ENCODE measurements around the gene LRRK2.

The LRRK2 gene

DNA sequence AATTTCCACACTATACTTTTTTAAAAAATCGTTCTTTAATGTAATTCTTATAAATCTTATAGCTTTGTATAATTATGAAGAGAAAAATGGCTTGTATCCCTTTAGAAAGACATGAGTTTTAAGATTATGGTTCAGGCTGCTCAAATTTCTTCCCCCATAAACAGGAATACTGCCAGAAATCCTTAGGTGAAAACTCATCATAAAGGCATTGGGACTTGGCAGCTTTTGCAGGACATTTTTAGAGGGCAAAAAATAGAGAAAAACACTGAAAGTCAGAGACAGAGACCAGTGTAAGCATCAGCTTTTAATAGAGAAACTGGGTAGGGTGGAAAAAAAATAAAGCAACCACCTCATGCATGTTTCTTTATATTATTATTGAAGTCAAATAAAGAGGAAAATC lies 29.1 kb downstream of the LRRK2 start:
- H2AFZ ChIP-seq (ENCODE audit: low read length): no peak overlapping the region
- no peak for DNase-seq
- H3K27me3 ChIP-seq (replicated peaks; ENCODE audit: insufficient read depth, low read length): no peaks in the 10 kb centered on the region
- TF ChIP-seq EZH2 (optimal IDR thresholded peaks at IDR 0.05; ENCODE audit: low read depth, low read length) (no peak), EZH2phosphoT487 (IDR thresholded peaks at IDR 0.05; ENCODE audit: low read length) (no peak)
- H3K9me3 ChIP-seq (replicated peaks; ENCODE audit: insufficient read depth, low read length): no peaks in the 10 kb centered on the region
- no peak overlapping the region for H3K27ac ChIP-seq (ENCODE audit: low read length)
- H3K4me3 ChIP-seq (ENCODE audit: low read length): no peak overlapping the region
- H3K9ac ChIP-seq (ENCODE audit: low read length): no peak overlapping the region
- no peaks in the 10 kb centered on the region for H4K20me1 ChIP-seq (ENCODE audit: insufficient read depth, low read length)
- H3K9me2 ChIP-seq (replicated peaks; ENCODE audit: insufficient read depth, low read length): no peaks in the 10 kb centered on the region
- H3K4me1 ChIP-seq (ENCODE audit: low read length): 0 out of 2 replicates have a peak, but pooled peaks cover 2% of the 10 kb centered on the region
- H3K4me2 ChIP-seq (ENCODE audit: low read depth, low read length): no peak overlapping the region
- no peaks in the 10 kb centered on the region for H3K79me2 ChIP-seq (ENCODE audit: low read length)
- no peaks in the 10 kb centered on the region for H3K36me3 ChIP-seq (replicated peaks; ENCODE audit: insufficient read depth, low read length)
- no peaks in the 10 kb centered on the region for H3F3A ChIP-seq (ENCODE audit: insufficient read depth, low read length)

- Histone ChIP-seq H3K9ac (ENCODE audit: low read length) (no peak overlapping the region), H3K79me2 (ENCODE audit: low read length) (no peaks in the 10 kb centered on the region), H3K9me3 (replicated peaks; ENCODE audit: insufficient read depth, low read length) (no peaks in the 10 kb centered on the region), H3K27ac (ENCODE audit: low read length) (no peak overlapping the region), H3K4me2 (ENCODE audit: low read depth, low read length) (no peak overlapping the region), H3K4me1 (ENCODE audit: low read length) (0 out of 2 replicates have a peak, but pooled peaks cover 2% of the 10 kb centered on the region), H2AFZ (ENCODE audit: low read length) (no peak overlapping the region), H3K9me2 (replicated peaks; ENCODE audit: insufficient read depth, low read length) (no peaks in the 10 kb centered on the region), H3F3A (ENCODE audit: insufficient read depth, low read length) (no peaks in the 10 kb centered on the region), H4K20me1 (ENCODE audit: insufficient read depth, low read length) (no peaks in the 10 kb centered on the region), H3K4me3 (ENCODE audit: low read length) (no peak overlapping the region), H3K36me3 (replicated peaks; ENCODE audit: insufficient read depth, low read length) (no peaks in the 10 kb centered on the region), H3K27me3 (replicated peaks; ENCODE audit: insufficient read depth, low read length) (no peaks in the 10 kb centered on the region)
- no peak for TF ChIP-seq EZH2 (optimal IDR thresholded peaks at IDR 0.05; ENCODE audit: low read depth, low read length)
- no peak for TF ChIP-seq CTCF (IDR thresholded peaks at IDR 0.05; ENCODE audit: low read length)
- TF ChIP-seq EZH2phosphoT487 (IDR thresholded peaks at IDR 0.05; ENCODE audit: low read length): no peak
- no peak for DNase-seq
Observed at GRCh38 chr12:40254455-40255085, 29.8 kb downstream of the LRRK2 start.

DNA sequence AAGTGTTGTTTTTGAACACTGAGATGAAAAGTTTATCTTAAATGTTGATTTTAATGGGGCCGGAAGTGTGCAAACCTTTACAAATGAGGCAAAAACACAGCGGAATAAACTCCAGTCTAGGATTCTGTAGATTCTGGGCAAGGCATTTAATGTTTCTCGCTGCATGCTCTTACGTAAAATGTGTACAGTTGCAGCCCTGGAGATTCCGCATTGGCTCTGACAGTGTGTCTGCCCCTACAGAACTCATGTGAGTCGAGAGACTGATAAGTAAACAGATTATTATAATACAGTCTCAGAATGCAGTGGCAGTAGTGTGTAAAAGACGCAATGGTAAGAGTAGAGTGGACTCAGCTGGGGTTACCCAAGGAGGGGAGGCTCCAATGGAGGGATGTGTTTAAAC lies 33.6 kb downstream of the LRRK2 start:
- Histone ChIP-seq H3F3A (ENCODE audit: insufficient read depth, low read length) (no peaks in the 10 kb centered on the region), H3K27ac (ENCODE audit: low read length) (no peak overlapping the region), H3K4me3 (ENCODE audit: low read length) (no peak overlapping the region), H3K36me3 (replicated peaks; ENCODE audit: insufficient read depth, low read length) (no peaks in the 10 kb centered on the region), H3K9me3 (replicated peaks; ENCODE audit: insufficient read depth, low read length) (no peaks in the 10 kb centered on the region), H3K4me1 (ENCODE audit: low read length) (0 out of 2 replicates have a peak, but pooled peaks cover 2% of the 10 kb centered on the region), H4K20me1 (ENCODE audit: insufficient read depth, low read length) (no peaks in the 10 kb centered on the region), H3K4me2 (ENCODE audit: low read depth, low read length) (no peak overlapping the region), H3K9ac (ENCODE audit: low read length) (no peak overlapping the region), H3K79me2 (ENCODE audit: low read length) (no peaks in the 10 kb centered on the region), H3K9me2 (replicated peaks; ENCODE audit: insufficient read depth, low read length) (no peaks in the 10 kb centered on the region), H2AFZ (ENCODE audit: low read length) (no peak overlapping the region), H3K27me3 (replicated peaks; ENCODE audit: insufficient read depth, low read length) (no peaks in the 10 kb centered on the region)
- DNase-seq: no peak
- TF ChIP-seq EZH2phosphoT487 (IDR thresholded peaks at IDR 0.05; ENCODE audit: low read length) (no peak), CTCF (IDR thresholded peaks at IDR 0.05; ENCODE audit: low read length) (no peak), EZH2 (optimal IDR thresholded peaks at IDR 0.05; ENCODE audit: low read depth, low read length) (no peak)

- Histone ChIP-seq H3K36me3 (replicated peaks; ENCODE audit: insufficient read depth, low read length) (no peaks in the 10 kb centered on the region), H2AFZ (ENCODE audit: low read length) (no peak overlapping the region), H3K4me1 (ENCODE audit: low read length) (0 out of 2 replicates have a peak, but pooled peaks cover 3% of the 10 kb centered on the region), H3K79me2 (ENCODE audit: low read length) (no peaks in the 10 kb centered on the region), H3K4me2 (ENCODE audit: low read depth, low read length) (no peak overlapping the region), H3K4me3 (ENCODE audit: low read length) (no peak overlapping the region), H3K9me2 (replicated peaks; ENCODE audit: insufficient read depth, low read length) (no peaks in the 10 kb centered on the region), H3K9ac (ENCODE audit: low read length) (no peak overlapping the region), H3K9me3 (replicated peaks; ENCODE audit: insufficient read depth, low read length) (no peaks in the 10 kb centered on the region), H3K27ac (ENCODE audit: low read length) (no peak overlapping the region), H3F3A (ENCODE audit: insufficient read depth, low read length) (no peaks in the 10 kb centered on the region), H4K20me1 (ENCODE audit: insufficient read depth, low read length) (no peaks in the 10 kb centered on the region), H3K27me3 (replicated peaks; ENCODE audit: insufficient read depth, low read length) (no peaks in the 10 kb centered on the region)
- DNase-seq: no peak
- TF ChIP-seq EZH2 (optimal IDR thresholded peaks at IDR 0.05; ENCODE audit: low read depth, low read length) (no peak), EZH2phosphoT487 (IDR thresholded peaks at IDR 0.05; ENCODE audit: low read length) (no peak), CTCF (IDR thresholded peaks at IDR 0.05; ENCODE audit: low read length) (no peak)
Observed at GRCh38 chr12:40261937-40262336, 37.1 kb downstream of the LRRK2 start.

Measured in MM.1S (cell line).